HAP-1 (cell line): ENCODE results near the gene LHX2.

ENCODE experiments used
- DNase-seq, 2 experiments: peaks; one replicate each; pipeline ENCODE4 v3.0.0-alpha.2; 2016 to 2020; ENCODE audit warnings: low spot score in 2 of 2
- H3K27me3 ChIP-seq: fragments of 250-450 bp; sonication (Bioruptor Pico); 2 replicates; pipeline ENCODE4 v1.5.1; 2020; ENCODE audit warnings: low read depth, mild to moderate bottlenecking, moderate library complexity
- H3K36me3 ChIP-seq: fragments of 250-450 bp; sonication (Bioruptor Pico); replicated peaks from 2 replicates; pipeline ENCODE4 v1.5.1; 2020; ENCODE audit warnings: mild to moderate bottlenecking
- H3K4me1 ChIP-seq: fragments of 250-450 bp; sonication (Bioruptor Pico); 2 replicates; pipeline ENCODE4 v1.5.1; 2020; ENCODE audit warnings: mild to moderate bottlenecking
- H3K4me3 ChIP-seq: fragments of 250-450 bp; sonication (Bioruptor Pico); 2 replicates; pipeline ENCODE4 v1.5.1; 2020; ENCODE audit warnings: mild to moderate bottlenecking, moderate library complexity
- H3K9me3 ChIP-seq: fragments of 250-450 bp; sonication (Bioruptor Pico); 2 replicates; pipeline ENCODE4 v1.5.1; 2020; ENCODE audit warnings: mild to moderate bottlenecking, moderate library complexity
- in situ Hi-C: fragments of 300-500 bp; cut with MboI; formaldehyde crosslinking; loops from 3 replicates; pipeline ENCODE4 v1.14.3; 2020; ENCODE audit warnings: low sequenced_read_pairs, inconsistent platforms, mixed read lengths

The LHX2 gene

DNA sequence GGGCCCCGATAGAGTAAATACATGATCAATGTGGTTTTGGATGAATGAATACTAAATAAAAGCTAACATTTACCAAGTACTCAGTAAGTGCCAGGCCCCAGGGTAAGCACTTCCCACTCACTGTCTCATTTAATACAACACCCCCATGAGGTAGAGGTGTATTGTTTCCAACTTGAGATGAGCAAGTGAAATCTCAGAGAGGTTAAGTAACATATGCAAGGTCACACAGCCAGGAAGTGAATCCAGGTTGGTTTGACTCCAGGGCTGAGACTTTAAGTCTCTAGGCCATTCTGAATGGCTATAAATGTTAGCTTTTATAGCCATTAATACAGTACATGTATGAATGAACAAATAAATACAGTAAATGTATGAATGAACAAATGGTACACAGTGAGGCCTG, 39.4 kb downstream of the LHX2 start:
- no peaks in the 10 kb centered on the region for H3K36me3 ChIP-seq
- no peak overlapping the region for H3K4me3 ChIP-seq
- no peak for DNase-seq
- in situ Hi-C loops, result no loop called here
- H3K27me3 ChIP-seq, result peaks cover 5% of the 10 kb centered on the region; the same call in 1 of the 2 replicates
- peaks cover 2% of the 10 kb centered on the region; the same call in 1 of the 2 replicates for H3K9me3 ChIP-seq
- H3K4me1 ChIP-seq, result no peaks in the 10 kb centered on the region; the same call in 1 of the 2 replicates

DNA sequence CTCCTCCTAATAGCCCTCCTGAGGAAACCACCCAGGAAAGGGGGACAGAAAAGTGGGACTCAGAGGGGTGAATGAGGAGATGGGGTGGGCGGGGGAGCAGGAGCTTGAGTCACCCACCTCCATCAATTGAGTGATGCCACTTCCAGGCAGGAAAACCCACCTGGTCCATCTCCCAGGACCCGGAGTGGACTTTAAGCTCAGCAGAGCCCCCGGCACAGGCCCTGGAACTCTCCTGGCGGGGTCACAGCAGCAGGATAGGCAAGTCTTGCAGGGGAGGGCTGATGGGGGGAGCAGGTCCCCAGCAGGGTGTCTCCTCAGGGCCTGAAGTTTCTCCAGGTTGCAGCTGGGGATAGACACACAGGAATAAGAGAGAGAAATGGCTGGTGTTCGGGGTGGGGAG, 40.8 kb downstream of the LHX2 start:
- in situ Hi-C loops, result no loop called here
- no peak for DNase-seq
- H3K4me1 ChIP-seq, result no peaks in the 10 kb centered on the region
- H3K27me3 ChIP-seq, result no peaks in the 10 kb centered on the region; the same call in 1 of the 2 replicates
- H3K36me3 ChIP-seq, result no peaks in the 10 kb centered on the region
- no peak overlapping the region for H3K4me3 ChIP-seq
- H3K9me3 ChIP-seq, result peaks cover 2% of the 10 kb centered on the region; the same call in 1 of the 2 replicates

DNA sequence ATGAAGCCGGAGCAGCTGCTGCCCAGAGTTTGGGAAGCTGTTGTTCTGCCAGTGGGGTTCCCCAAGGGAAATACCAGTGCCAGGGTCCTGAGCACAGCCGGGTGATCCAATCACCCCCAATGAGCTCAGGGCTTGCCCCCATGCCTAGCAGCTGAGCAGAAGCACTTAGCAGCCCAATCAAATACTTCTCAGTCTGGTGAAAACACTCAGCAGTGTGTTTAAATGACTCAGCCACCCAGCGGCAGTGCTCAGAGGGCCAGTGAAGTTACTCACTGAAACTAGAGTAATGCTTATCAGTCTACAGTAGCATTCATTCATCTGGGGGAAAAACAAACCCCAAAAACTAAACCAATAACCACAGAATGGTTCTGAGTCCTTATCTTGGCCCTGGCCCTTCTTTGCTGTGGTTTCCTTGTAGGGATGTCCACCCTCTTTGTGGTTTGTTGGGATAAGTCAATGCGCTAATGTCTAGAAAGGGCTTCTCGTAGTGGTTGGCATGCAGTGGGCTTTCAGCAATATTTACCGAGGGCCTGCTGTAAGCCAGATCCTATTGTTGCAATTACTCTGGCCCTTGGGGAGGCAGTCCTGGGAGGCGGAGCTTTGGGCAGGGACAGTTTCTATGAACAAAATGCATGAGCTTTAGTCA, 43.1 kb downstream of the LHX2 start:
- Histone ChIP-seq H3K27me3 (peaks cover 10% of the 10 kb centered on the region; the same call in 1 of the 2 replicates), H3K9me3 (peaks cover 2% of the 10 kb centered on the region; the same call in 1 of the 2 replicates), H3K36me3 (no peaks in the 10 kb centered on the region), H3K4me1 (no peaks in the 10 kb centered on the region), H3K4me3 (no peak overlapping the region)
- in situ Hi-C loops, result no loop called here
- no peak for DNase-seq

- H3K36me3 ChIP-seq, result no peaks in the 10 kb centered on the region
- DNase-seq, result no peak
- in situ Hi-C loops, result no loop called here
- H3K4me1 ChIP-seq, result no peaks in the 10 kb centered on the region
- H3K27me3 ChIP-seq, result peaks cover 13% of the 10 kb centered on the region; the same call in 1 of the 2 replicates
- no peaks in the 10 kb centered on the region for H3K9me3 ChIP-seq
- no peak overlapping the region for H3K4me3 ChIP-seq
These were observed 49.5 kb downstream of the LHX2 start for GRCh38 chr9:124060844-124061605.

DNA sequence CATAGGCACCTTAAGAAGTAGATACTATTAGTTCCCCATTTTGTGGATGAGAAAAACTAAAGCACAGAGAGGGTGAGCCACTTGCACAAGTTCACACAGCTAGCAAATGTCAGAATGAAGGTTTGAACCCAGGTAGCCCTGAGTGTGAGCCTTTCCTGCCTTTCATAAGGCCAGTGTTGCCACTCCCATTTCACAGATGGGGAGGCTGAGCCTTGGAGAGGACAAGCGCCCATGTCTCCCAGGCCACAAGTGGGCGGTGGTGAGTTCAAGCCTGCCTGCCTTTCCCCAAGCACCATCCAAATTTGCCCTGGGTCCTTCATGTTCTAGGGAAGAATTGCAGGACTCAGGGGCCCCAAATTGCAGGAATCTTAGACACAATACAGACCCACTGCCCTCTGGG, 50.6 kb downstream of the LHX2 start:
- in situ Hi-C loops, result no loop called here
- Histone ChIP-seq H3K4me1 (no peaks in the 10 kb centered on the region), H3K27me3 (peaks cover 13% of the 10 kb centered on the region; the same call in 1 of the 2 replicates), H3K36me3 (no peaks in the 10 kb centered on the region), H3K4me3 (no peak overlapping the region), H3K9me3 (no peaks in the 10 kb centered on the region)
- DNase-seq, result peak in 1 of 2 experiments; percentile 34

DNA sequence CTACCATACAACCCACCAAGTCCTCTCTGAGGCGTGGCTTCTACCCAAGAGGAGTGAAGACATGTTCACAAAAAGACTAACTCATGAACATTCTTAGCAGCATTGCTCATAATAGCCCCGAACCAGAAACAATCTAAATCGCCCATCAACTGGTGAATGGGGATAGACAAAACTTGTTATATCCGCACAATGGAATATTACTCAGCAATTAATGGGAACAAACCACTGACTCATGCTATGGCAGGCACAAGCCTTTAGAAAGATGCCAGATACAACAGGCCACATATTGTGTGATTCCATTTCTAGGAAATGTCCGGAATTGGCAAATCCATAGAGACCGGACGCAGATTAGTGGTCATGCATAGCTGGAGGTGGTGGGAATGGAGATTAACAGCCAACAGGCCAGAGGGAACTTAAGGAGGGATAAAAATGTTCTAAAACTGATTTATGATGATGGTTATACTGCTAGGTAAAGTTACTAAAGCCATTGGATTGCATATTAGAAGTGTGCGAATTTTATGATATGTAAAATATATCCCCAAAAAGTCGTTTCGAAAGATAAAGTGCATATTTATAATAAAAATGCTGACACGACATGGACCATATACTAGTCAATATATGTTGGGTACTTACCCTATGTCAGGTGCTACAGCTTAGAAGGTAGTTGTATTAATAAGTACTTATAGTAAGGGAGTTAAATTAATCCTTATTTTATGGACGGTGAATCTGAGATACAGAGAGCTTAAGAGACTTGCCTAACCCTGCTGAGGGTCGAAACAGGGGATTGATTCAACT, 55.4 kb downstream of the LHX2 start:
- no peak for DNase-seq
- H3K4me1 ChIP-seq, result no peaks in the 10 kb centered on the region
- in situ Hi-C loops, result no loop called here
- H3K27me3 ChIP-seq, result no peaks in the 10 kb centered on the region
- H3K9me3 ChIP-seq, result peaks cover 3% of the 10 kb centered on the region; the same call in 1 of the 2 replicates
- H3K36me3 ChIP-seq, result no peaks in the 10 kb centered on the region
- H3K4me3 ChIP-seq, result no peak overlapping the region

- peaks cover 3% of the 10 kb centered on the region; the same call in 1 of the 2 replicates for H3K9me3 ChIP-seq
- no peak for DNase-seq
- 0 out of 2 replicates have a peak, but pooled peaks cover 6% of the 10 kb centered on the region for H3K27me3 ChIP-seq
- no peaks in the 10 kb centered on the region for H3K4me1 ChIP-seq
- H3K4me3 ChIP-seq, result no peak overlapping the region
- no peaks in the 10 kb centered on the region for H3K36me3 ChIP-seq
- in situ Hi-C loops, result no loop called here
These were observed 56.7 kb downstream of the LHX2 start for GRCh38 chr9:124068251-124068650.

GRCh38 chr9:124074746-124075145, 63.2 kb downstream of the LHX2 start:
- Histone ChIP-seq H3K9me3 (no peaks in the 10 kb centered on the region; the same call in 1 of the 2 replicates), H3K4me1 (no peaks in the 10 kb centered on the region), H3K27me3 (0 out of 2 replicates have a peak, but pooled peaks cover 6% of the 10 kb centered on the region), H3K4me3 (no peak overlapping the region), H3K36me3 (no peaks in the 10 kb centered on the region)
- in situ Hi-C loops, result no loop called here
- DNase-seq, result no peak

GRCh38 chr9:124075761-124076160, 64.2 kb downstream of the LHX2 start:
- 0 out of 2 replicates have a peak, but pooled peaks cover 6% of the 10 kb centered on the region for H3K27me3 ChIP-seq
- no peak for DNase-seq
- H3K9me3 ChIP-seq, result no peaks in the 10 kb centered on the region; the same call in 1 of the 2 replicates
- in situ Hi-C loops, result no loop called here
- no peaks in the 10 kb centered on the region for H3K36me3 ChIP-seq
- H3K4me1 ChIP-seq, result no peaks in the 10 kb centered on the region
- H3K4me3 ChIP-seq, result no peak overlapping the region

- no peak for DNase-seq
- in situ Hi-C loops, result no loop called here
These were observed 66.5 kb downstream of the LHX2 start for GRCh38 chr9:124077915-124078572.

GRCh38 chr9:124078641-124079040, 67.1 kb downstream of the LHX2 start:
- H3K9me3 ChIP-seq, result no peaks in the 10 kb centered on the region
- H3K4me1 ChIP-seq, result no peaks in the 10 kb centered on the region
- DNase-seq, result no peak
- H3K4me3 ChIP-seq, result no peak overlapping the region
- in situ Hi-C loops, result no loop called here
- no peaks in the 10 kb centered on the region for H3K27me3 ChIP-seq
- no peaks in the 10 kb centered on the region for H3K36me3 ChIP-seq

More at GRCh38 chr9:124077915-124078572, 66.5 kb downstream of the LHX2 start:
- Histone ChIP-seq H3K4me3 (no peak overlapping the region), H3K27me3 (no peaks in the 10 kb centered on the region), H3K36me3 (no peaks in the 10 kb centered on the region), H3K4me1 (no peaks in the 10 kb centered on the region), H3K9me3 (no peaks in the 10 kb centered on the region)

DNA sequence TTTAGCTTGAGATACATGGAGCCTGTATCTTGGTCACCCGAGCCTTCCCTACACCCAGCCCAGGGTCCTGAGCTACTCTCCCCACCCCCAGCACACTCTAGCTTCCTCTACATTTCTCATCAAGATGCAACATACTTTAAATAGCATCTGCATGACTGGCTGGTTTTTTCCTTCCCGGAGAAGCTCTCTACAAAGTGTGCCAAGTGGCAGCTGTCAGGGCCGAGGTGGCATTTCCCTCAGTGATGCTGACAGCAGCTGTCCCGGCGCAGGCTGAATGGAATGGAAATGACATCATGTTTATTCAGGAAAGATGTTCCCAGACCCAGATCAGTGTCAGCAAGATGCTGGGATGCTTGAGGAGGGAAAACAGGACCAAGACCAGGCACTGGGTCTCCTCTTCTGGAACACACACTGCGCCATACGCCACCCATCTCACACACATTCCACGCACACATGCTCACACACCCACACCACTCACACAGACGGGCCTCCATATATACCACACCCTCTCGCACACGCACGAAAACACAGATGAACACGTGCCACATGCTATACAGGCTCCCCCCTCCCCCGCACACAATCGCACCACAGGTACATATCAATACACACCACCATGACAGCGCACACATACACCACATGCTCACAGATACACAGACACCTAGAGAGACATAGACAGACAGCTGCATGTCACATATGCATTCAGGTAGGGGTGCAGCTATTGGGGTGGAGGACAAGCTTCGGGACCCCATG, 67.8 kb downstream of the LHX2 start:
- Histone ChIP-seq H3K4me1 (no peaks in the 10 kb centered on the region), H3K36me3 (no peaks in the 10 kb centered on the region), H3K27me3 (no peaks in the 10 kb centered on the region), H3K9me3 (no peaks in the 10 kb centered on the region), H3K4me3 (no peak overlapping the region)
- no peak for DNase-seq
- in situ Hi-C loops, result no loop called here
